Panc1 (cell line): ENCODE data around the gene MDFI. TPM values are rescaled to one million over a fixed set of nuclear protein-coding genes. Genes with fewer than 3 reads are reported as not detected.

Experiments
- ATAC-seq: fragments of 200-7000 bp; cut with Tn5 transposase; 2 replicates; pipeline ENCODE4 v1.9.1; 2020; ENCODE audit warnings: mild to moderate bottlenecking, moderate library complexity
- BruUV-seq: library from RNA; stranded (reverse); fragments of 400-500 nt; replicated peaks from 2 replicates; lab custom pipeline; 2021; lab: Mats Ljungman, UMichigan
- CTCF ChIA-PET: fragments of 300-600 bp; sonication (Branson Sonifier 250); formaldehyde crosslinking; loops from one replicate; lab custom pipeline; 2022; ENCODE audit warnings: antibody characterized with exemption; lab: Charles Lee
- POLR2A ChIA-PET: fragments of 300-600 bp; sonication (Branson Sonifier 250); formaldehyde crosslinking; loops from one replicate; lab custom pipeline; 2022; ENCODE audit warnings: antibody characterized with exemption; lab: Charles Lee
- DNase-seq: peaks from one replicate; pipeline ENCODE4 v3.0.0-alpha.2; 2010; ENCODE audit warnings: low read depth, low spot score
- H3K27ac ChIP-seq: 2 replicates; pipeline ENCODE4 v1.5.1; 2011; ENCODE audit warnings: mild to moderate bottlenecking, low read length, inconsistent platforms
- H3K27me3 ChIP-seq: fragments of 200-500 bp; sonication (Bioruptor generic); 2 replicates; pipeline ENCODE4 v1.6.0; 2014; ENCODE audit warnings: low read length, inconsistent platforms; ENCODE audit not compliant: control insufficient read depth, insufficient read depth
- H3K36me3 ChIP-seq: fragments of 200-500 bp; sonication (Bioruptor generic); 2 replicates; pipeline ENCODE4 v1.5.1; 2014; ENCODE audit warnings: inconsistent platforms, mild to moderate bottlenecking, low read length, moderate library complexity; ENCODE audit not compliant: control insufficient read depth, insufficient read depth
- H3K4me1 ChIP-seq: 2 replicates; pipeline ENCODE4 v1.5.1; 2011; ENCODE audit warnings: inconsistent platforms, mild to moderate bottlenecking, low read length, moderate library complexity; ENCODE audit not compliant: control insufficient read depth, insufficient read depth
- H3K4me3 ChIP-seq, 2 experiments: 2 replicates each; pipeline ENCODE4 v1.5.1; 2011 to 2012; ENCODE audit warnings: low read depth in 2 of 2, low read length in 2 of 2, mild to moderate bottlenecking in 2 of 2, inconsistent platforms in 1 of 2, moderate library complexity in 1 of 2
- H3K9me3 ChIP-seq: fragments of 200-500 bp; sonication (Bioruptor generic); 2 replicates; pipeline ENCODE4 v1.5.1; 2014; ENCODE audit warnings: low read depth, mild to moderate bottlenecking, inconsistent platforms, low read length, moderate library complexity; ENCODE audit not compliant: control insufficient read depth, insufficient read depth
- CTCF ChIP-seq: fragments of 450-650 bp; IDR thresholded peaks from 2 replicates; pipeline ENCODE4 v1.5.1; 2017; ENCODE audit warnings: mild to moderate bottlenecking
- POLR2AphosphoS5 ChIP-seq: IDR thresholded peaks from 2 replicates; pipeline ENCODE4 v1.6.1; 2012; ENCODE audit warnings: mild to moderate bottlenecking, low read depth, low read length, moderate library complexity
- REST ChIP-seq, 2 experiments: IDR thresholded peaks; 2 replicates each; pipeline ENCODE4 v1.6.1; 2011 to 2012; ENCODE audit warnings: low read depth in 2 of 2, control low read depth in 1 of 2, low read length in 1 of 2, mild to moderate bottlenecking in 1 of 2, moderate library complexity in 1 of 2; ENCODE audit not compliant: insufficient read depth in 1 of 2
- SIN3A ChIP-seq: IDR thresholded peaks from 2 replicates; pipeline ENCODE4 v1.6.1; 2012; ENCODE audit warnings: low read depth, mild to moderate bottlenecking, low read length, moderate library complexity, borderline replicate concordance; ENCODE audit not compliant: insufficient read depth
- TCF7L2 ChIP-seq: IDR thresholded peaks from 2 replicates; pipeline ENCODE4 v1.6.1; 2011; ENCODE audit warnings: mild to moderate bottlenecking, low read depth, low read length, inconsistent platforms
- in situ Hi-C: cut with HindIII; loops from 2 replicates; pipeline ENCODE4 v1.10.0; 2016; ENCODE audit warnings: low sequenced_read_pairs, low pct_unique_long_range_greater_than_20kb
- intact Hi-C: fragments of 100-400 bp; cut with micrococcal nuclease; formaldehyde crosslinking; loops from one replicate; pipeline ENCODE4 v1.10.0; 2022; ENCODE audit not compliant: unreplicated experiment
- total RNA-seq: library from RNA; stranded (reverse); gene quantifications from one replicate; pipeline ENCODE4 v1.2.1, GENCODE V29; 2021; ENCODE audit not compliant: unreplicated experiment

The MDFI gene
- total RNA-seq, 1 experiment from 2014 or later: 0.54 TPM

DNA sequence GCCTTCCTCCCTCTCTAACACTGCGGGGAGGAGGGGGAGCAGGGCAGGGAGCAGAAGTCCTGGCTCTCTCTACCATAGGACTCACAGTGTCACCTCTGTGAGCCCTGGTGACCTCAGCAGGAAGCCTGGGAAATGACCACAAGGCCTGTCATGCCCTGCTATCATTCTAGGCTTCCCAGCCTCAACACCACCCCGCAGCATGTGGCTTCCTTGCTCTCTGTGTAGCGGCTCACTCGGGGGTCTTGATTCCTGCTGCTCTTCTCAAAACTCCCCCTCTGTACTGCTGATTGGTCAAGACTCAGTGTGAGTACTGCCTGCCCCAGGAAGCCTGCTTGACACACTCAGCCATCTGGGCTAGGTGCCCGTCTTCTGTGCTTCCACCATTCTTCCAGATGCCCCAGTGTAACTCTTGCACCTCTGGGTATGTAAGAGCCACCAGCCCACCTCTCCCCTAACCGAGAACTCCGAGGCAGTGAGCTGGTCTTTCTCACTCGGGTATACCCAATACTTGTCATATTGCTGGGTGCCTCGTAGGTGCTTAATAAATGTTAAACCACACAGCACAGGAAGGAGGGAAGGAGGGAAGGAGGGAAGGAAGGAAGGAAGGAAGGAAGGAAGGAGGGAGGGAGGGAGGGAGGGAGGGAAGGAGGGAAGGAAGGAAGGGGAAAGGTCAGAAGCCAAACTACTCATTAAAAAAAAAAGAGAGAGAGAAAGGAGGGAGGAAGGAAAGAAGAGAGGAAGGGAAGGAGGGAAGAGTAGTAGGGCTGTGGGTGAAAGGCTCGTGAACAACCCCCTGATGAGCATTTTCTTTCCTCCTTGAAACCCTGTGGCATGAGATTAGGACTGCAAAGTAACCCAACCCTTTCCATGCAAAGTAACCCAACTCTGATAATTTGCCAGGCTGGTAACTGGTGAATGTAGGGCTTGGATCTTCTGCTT is 5.0 kb downstream of the MDFI start:
- ChIA-PET POLR2A (no interaction called here), CTCF (interaction anchor here (0.6 kb wide), 1 partner anchor 136 kb away, joined by 3 read pairs; the partner anchor contains the start of gene FRS3)
- Histone ChIP-seq H3K4me1 (peaks cover 3% of the 10 kb centered on the region; the same call in 1 of the 2 replicates), H3K4me3 (no peak overlapping the region), H3K36me3 (no peaks in the 10 kb centered on the region), H3K27me3 (no peaks in the 10 kb centered on the region), H3K27ac (no peak overlapping the region), H3K9me3 (no peaks in the 10 kb centered on the region)
- no peak for ATAC-seq
- TF ChIP-seq SIN3A (no peak), TCF7L2 (no peak), CTCF (no peak), POLR2AphosphoS5 (no peak), REST (IDR thresholded peaks at IDR 0.05; ENCODE audit: insufficient read depth in 1 of 2, low read depth in 2 of 2, low read length in 1 of 2) (no peak)
- intact Hi-C loops: no loop called here
- no peak for DNase-seq
- no TSS peak for BruUV-seq
- in situ Hi-C loops: no loop called here

DNA sequence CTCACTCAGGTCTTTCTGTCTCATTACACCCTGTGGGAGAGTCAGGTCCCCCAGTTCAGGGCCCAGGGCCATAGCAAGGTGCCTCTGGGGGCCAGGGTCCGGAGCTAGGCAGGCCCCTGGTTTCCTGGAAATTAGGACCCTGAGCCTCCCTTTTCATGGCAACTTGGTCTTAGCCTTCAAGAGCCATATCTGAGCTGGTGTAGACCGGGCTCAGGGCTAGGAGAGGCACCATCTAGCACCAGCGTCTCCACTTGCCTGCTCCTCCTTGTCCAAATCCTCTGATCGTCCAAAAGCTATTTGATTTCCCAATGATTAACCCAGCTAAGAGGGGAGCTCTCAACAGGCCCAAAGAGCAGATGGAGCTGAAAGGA is 5.6 kb downstream of the MDFI start:
- Histone ChIP-seq H3K27ac (no peak overlapping the region), H3K27me3 (no peaks in the 10 kb centered on the region), H3K4me1 (peaks cover 3% of the 10 kb centered on the region; the same call in 1 of the 2 replicates), H3K36me3 (no peaks in the 10 kb centered on the region), H3K4me3 (no peak overlapping the region), H3K9me3 (no peaks in the 10 kb centered on the region)
- in situ Hi-C loops: no loop called here
- DNase-seq (no peak), ATAC-seq (no peak)
- ChIA-PET POLR2A (no interaction called here), CTCF (interaction anchor here (0.6 to 0.8 kb wide), 2 partner anchors 62 to 136 kb away, joined by 3 read pairs; partner anchors contain the start of gene FRS3)
- intact Hi-C loops: no loop called here
- no TSS peak for BruUV-seq
- TF ChIP-seq TCF7L2 (no peak), REST (IDR thresholded peaks at IDR 0.05; ENCODE audit: insufficient read depth in 1 of 2, low read depth in 2 of 2, low read length in 1 of 2) (no peak), SIN3A (no peak)
